GM18951 (cell line): ENCODE results near the gene WWOX.

ENCODE experiments used
- POLR2A ChIP-seq: IDR thresholded peaks from 4 replicates; pipeline ENCODE4 v1.6.1; 2011; ENCODE audit warnings: mild to moderate bottlenecking; ENCODE audit not compliant: insufficient read length, insufficient read depth; ENCODE audit errors: extremely low read depth
- in situ Hi-C: fragments of 300-500 bp; cut with MboI; formaldehyde crosslinking; loops from one replicate; pipeline ENCODE4 v1.12.0; 2022; ENCODE audit warnings: low sequenced_read_pairs, mixed read lengths, inconsistent platforms; ENCODE audit not compliant: unreplicated experiment

The WWOX gene

DNA sequence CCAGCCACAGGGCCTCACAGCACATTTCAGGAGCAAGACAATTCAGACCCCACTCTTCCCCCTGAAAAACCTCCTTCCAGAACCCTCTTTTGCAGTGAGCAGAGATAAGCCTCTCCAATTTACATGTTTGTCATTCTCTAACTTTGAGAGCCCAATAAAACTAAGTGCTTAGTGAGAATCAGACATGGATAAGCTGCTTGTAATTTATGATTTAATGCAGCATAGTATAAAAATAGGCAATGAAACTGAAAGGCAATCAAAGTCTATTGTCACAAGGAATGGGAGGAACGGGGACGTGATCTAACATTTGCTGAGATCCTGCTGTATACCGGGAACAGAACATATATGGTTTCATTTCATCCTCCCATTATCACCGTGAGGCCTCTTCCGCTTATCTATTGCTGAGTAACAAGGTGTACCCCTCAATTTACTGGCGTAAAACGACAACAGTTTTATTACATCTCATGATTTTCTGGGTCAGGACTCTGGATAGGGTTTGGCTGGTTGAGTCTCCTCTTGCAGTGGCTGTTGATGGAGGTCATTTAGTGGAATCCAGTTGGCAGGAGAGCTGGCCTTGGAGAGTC lies 903.7 kb downstream of the WWOX start:
- no peak for TF ChIP-seq POLR2A

DNA sequence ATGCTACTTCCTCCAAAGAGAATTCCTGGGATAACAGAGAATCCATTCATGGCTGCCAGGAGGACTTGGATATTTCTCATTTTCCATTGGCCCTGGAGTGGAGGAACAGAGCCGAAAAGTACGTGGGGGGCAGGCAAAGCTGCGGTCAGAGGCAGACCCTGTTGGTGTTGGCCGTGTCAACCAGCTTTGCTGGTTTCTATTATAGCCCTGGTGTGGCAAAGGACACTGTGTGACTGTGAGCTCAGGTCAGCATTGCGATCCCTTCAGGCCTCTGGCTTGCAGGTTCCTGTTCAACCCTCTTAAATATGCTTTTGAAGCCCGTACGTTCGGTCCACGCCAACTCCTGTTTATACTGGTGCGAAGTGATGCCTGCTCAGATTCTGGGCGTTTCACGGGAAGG lies 904.9 kb downstream of the WWOX start:
- no peak for TF ChIP-seq POLR2A
- in situ Hi-C loops = no loop called here

More for the DNA sequence above, 903.7 kb downstream of the WWOX start:
- in situ Hi-C loops = no loop called here

DNA sequence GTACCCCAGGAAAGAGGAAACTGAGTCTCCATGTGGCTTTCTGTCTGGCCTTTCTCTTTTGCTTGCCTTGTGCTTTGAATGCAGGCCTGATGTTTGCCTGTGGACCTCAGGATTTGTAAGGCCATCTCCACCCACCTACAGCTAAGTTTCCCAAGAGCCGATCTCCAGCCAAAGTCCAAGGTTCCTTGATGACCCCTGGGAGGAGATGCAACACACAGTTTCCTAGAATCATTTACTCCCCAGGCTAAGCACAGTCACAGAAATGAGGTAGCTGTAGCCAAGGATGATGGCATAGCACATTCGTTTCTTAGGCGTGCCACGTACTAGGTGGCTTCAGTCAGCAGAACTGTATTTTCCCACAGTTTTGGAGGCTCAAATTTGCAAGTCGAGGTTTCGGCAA lies 905.6 kb downstream of the WWOX start:
- no peak for TF ChIP-seq POLR2A

DNA sequence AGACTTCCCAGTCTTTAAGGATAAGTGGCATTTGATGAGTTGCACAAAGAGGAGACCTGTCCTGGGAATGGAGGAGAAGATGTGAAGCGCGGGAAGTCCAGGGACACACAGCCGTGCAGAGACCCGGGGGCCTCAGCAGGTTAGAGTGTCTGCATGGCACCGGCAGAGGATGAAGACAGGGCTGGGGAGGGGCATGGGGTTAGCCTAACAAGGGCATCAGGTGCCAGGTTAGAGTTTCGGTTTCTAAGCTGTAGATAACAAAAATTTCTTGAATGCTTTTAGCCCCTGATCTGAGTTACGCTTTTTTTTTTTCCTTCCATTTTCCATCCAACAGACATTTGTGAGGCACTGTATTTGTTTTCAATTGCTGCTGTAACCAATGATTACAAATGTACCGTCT lies 906.8 kb downstream of the WWOX start:
- TF ChIP-seq POLR2A = no peak
- in situ Hi-C loops = no loop called here

More for the DNA sequence above, 905.6 kb downstream of the WWOX start:
- in situ Hi-C loops = no loop called here

DNA sequence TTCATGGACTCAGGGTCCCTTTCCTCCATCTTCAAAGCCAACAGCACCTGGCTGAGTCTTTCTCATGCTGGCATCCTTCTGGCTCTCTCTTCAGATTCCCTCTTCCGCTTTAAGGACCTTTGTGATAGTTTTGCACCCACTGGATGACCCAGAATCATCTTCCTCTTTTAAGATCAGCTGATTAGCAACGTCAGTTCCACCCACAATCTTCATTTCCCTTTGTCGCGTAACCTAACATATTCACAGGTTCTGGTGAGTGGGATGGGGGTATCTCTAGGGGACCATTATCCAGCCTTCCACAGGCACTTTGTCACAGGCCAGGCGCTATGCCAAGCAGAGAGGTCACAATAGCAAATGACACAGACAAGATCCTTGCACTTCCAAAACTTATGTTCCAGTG lies 907.3 kb downstream of the WWOX start:
- no peak for TF ChIP-seq POLR2A
- in situ Hi-C loops = no loop called here

DNA sequence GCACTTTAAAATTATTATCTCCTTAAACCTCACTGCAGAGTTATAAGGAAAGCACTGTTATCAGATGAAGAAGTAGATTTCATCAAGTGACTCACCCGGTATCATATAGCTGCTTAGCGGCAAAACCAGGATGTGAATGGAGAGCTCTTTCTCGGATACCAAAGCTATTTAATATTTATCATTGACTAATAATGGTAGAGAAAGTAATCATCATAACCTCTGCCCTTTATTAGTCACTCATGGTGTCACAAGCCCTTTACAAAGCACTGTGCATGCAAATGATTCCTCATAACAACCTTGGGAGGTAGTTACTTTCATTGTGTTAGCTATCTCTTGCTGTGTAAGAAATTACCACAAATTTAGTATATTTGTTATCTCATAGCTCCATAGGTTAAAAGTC lies 908.2 kb downstream of the WWOX start:
- TF ChIP-seq POLR2A = no peak
- in situ Hi-C loops = no loop called here

DNA sequence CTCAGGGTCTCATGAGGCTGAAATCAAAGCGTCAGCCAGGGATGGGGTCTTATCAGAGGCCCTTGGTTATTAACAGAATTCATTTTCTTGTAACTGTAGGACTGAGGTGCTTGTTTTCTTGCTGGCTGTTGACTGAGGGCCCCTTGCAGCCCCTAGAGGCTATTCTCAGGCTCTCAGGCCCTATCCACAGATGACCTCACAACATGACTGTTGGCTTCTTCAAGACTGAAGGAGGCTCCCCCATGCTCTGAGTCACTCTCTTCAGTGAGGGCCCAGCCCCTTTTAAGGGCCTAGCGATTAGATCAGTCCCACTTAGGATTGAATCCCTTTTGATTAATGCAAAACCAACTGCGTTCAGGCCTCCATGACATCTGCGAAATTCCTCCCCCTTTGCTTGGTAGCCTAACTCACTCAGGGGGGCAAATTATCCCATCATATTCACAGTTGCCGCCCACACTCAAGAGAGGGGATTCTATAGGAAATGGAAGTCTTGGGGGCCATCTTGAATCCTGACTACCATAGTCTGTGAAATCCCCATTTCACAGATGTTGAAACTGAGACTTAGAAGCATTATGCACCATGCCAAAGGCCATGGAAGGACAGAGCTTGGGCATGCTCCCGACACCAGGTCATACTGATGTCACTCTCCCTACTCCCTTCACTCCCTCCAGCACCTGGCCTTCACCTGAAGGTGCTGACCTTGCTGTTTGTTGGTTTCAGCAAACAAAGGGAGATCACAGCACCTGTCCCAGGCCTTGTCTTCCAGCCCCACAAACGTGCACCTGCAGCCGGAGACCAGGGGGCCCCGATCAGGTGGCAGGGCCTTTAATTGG lies 908.8 kb downstream of the WWOX start:
- in situ Hi-C loops = no loop called here
- TF ChIP-seq POLR2A = no peak

DNA sequence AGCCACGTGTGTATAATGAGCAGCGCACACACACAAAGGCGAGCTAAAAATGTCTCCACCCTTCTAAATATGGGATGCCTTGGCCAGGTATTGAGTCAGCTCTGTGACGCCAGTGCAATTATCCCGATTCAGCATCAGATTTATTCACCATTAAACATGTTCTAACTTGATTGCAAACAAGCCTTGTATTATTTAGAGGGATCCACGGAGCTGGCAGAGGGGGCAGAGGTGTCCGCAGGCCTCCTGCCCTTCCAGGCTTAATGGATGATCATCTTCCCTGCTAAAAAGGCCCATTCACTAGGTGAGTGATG lies 909.4 kb downstream of the WWOX start:
- in situ Hi-C loops = no loop called here
- TF ChIP-seq POLR2A = no peak

DNA sequence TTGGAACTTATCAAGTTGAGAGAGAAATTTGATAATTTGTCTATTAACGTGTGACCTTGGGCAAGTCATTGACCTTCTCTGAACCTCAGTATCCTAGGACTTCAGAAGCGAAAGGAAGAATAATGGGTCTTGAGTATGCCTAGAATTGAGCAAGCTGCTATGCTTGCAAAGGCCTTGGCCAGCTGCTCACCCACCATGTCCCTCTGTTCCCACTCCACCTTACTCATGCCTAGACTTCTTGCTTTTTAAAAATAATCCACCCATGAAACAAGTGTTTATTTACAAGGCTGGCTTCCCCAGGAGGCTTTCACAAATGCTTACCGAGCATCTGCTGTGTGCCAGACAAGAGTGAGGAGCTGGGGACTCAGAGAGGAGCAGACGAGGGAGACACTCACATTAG lies 910.4 kb downstream of the WWOX start:
- no peak for TF ChIP-seq POLR2A
- in situ Hi-C loops = no loop called here

DNA sequence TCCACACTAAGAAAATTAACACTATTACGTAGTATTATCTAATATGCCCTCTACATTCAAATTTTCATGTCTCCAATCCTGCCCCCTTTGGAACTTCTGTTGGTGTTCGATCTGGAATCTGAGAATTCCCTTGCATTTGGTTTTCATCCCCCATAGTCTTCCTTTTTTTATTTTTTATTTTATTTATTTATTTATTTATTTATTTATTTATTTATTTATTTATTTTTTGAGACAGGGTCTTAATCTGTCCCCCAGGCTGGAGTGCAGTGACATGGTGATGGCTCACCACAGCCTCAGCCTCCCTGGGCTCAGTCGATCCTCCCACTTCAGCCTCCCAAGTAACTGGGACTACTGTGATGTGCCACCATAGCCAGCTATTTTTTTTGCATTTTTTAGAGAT lies 911.8 kb downstream of the WWOX start:
- in situ Hi-C loops = no loop called here
- no peak for TF ChIP-seq POLR2A

DNA sequence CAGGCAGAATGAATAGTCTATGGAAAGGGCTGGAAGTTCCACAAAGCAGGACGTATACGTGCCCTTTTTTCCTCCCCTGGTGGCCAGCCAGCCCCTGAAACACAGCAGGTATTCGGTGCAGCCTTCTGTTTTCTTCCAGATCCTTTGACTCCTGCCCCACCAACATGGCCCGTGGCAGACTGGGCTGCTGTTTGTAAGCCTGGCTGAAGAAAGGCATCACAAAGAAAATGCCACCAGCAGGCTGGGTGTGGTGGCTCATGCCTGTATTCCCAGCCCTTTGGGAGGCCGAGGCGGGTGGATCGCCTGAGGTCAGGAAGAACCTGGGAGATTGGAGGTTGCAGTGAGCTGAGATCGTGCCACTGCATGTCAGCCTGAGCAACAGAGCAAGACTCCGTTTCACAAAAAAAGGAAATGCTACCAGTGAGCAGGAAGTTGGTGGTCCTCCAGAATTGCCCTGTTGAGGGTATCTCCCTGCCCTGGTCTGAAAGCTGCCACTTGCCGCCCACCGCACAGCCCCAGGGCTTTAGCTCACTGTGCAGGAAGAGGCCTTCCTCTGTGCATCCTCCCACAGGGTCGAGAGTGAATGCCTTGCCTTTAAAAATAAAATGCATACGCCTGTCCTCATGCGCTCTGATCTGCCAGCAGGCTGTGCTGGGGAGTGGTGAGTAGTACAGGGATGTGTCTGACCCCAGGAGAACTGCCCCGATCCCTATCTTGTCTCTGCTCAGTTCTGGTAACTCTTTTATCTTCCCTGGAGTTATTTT lies 913.4 kb downstream of the WWOX start:
- no peak for TF ChIP-seq POLR2A
- in situ Hi-C loops = no loop called here

DNA sequence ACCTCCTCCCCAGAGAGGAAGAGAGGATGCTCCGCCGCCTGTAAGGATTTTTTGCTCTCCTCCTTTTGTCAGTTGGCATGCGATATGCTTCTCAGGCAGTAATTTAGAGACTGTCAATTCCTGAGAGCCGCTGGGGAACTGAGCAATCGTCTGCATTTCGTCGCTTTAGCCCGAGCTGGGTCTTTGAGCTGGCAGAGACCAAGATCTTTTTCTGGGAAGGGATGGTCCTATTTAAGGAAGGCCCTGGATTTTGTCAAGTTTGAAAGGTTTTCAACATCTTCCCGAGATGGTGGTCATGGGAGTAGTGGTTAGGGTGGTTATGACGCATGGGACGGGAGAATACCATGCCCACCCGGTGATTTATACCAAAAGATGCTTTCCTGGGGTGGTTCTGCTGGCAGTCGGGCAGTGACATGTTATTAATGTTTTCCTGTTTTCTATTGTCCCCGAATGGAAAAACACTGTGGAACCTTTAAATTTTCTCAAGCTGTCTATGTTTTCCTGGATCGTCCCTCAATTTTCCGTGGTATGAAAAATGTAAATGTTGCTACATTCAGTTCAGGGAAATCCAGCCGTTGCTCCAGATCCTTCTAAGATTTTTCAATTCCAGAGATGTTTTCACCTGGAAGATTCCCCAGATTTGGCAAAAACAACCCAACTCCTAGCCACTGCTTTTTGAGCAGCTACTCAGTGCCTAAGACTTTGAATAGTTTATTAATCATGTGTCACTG lies 914.6 kb downstream of the WWOX start:
- in situ Hi-C loops = no loop called here
- TF ChIP-seq POLR2A = no peak
